ENCODE measurements around the gene CNGA4. TPM values are rescaled to one million over a fixed set of nuclear protein-coding genes. Genes with fewer than 3 reads are reported as not detected.

The CNGA4 gene, protein sequence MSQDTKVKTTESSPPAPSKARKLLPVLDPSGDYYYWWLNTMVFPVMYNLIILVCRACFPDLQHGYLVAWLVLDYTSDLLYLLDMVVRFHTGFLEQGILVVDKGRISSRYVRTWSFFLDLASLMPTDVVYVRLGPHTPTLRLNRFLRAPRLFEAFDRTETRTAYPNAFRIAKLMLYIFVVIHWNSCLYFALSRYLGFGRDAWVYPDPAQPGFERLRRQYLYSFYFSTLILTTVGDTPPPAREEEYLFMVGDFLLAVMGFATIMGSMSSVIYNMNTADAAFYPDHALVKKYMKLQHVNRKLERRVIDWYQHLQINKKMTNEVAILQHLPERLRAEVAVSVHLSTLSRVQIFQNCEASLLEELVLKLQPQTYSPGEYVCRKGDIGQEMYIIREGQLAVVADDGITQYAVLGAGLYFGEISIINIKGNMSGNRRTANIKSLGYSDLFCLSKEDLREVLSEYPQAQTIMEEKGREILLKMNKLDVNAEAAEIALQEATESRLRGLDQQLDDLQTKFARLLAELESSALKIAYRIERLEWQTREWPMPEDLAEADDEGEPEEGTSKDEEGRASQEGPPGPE
- total RNA-seq (2012; rRNA removed) (under 0.01 TPM in 1 of 2 replicates, not detected in the other), polyA plus RNA-seq (2012; rRNA removed) (0.07 and 0.12 TPM in 2 replicates), Bru-seq, nascent RNA (percentile 14 among the genes with signal in this experiment), BruChase-seq, experiment 1, labeled RNA remaining after a 6-hour chase (percentile 18 among the genes with signal in this experiment), BruChase-seq, experiment 2, labeled RNA remaining after a 2-hour chase (percentile 15 among the genes with signal in this experiment)
- not detected in 2 replicates for polyA plus RNA-seq (2012; cell fraction: cytosol; rRNA removed)
- polyA plus RNA-seq (2012; cell fraction: nucleus; rRNA removed; ENCODE audit: low replicate concordance) = 0.41 and 0.53 TPM in 2 replicates
- long read RNA-seq = 0 reads

- Histone ChIP-seq H3K23ac (ENCODE audit: low read depth, low read length) (no peak within 1 kb of the TSS), H4K5ac (ENCODE audit: low read depth, low read length) (no peak within 1 kb of the TSS), H3K4me3 (ENCODE audit: insufficient read depth, low read depth, low read length) (no peak within 1 kb of the TSS), H2AK9ac (replicated peaks; ENCODE audit: low read depth, low read length, poor library complexity) (no peak within 1 kb of the TSS), H3K4ac (ENCODE audit: low read depth, low read length) (no peak within 1 kb of the TSS), H2BK20ac (ENCODE audit: low read depth, low read length) (no peak within 1 kb of the TSS), H3K4me1 (ENCODE audit: control insufficient read depth, insufficient read depth, low read length) (no peaks in the 10 kb centered on the region), H3K9me3 (ENCODE audit: control insufficient read depth, insufficient read depth, low read length) (no peaks in the 10 kb centered on the region), H3K4me2 (ENCODE audit: low read depth, low read length) (no peak within 1 kb of the TSS), H3K79me1 (ENCODE audit: low read depth in 1 of 2, low read length in 2 of 2) (peaks cover 5 to 8% of the 10 kb centered on the region in 2 experiments; a peak in 3 of 4 replicates), H2BK120ac (ENCODE audit: low read depth, low read length) (no peak within 1 kb of the TSS), H3K9me1 (ENCODE audit: insufficient read depth, low read length) (0 out of 2 replicates have a peak, but pooled peaks cover under 1% of the 10 kb centered on the region), H3K27me3 (ENCODE audit: control insufficient read depth, insufficient read depth, low read length) (peaks cover 23% of the 10 kb centered on the region), H4K20me1 (ENCODE audit: insufficient read depth, low read length) (no peaks in the 10 kb centered on the region), H3K56ac (ENCODE audit: extremely low read depth, insufficient read depth, low read length) (no peak within 1 kb of the TSS), H3K9ac (ENCODE audit: low read depth, low read length) (no peak within 1 kb of the TSS), H3K18ac (ENCODE audit: low read depth, low read length) (no peak within 1 kb of the TSS), H2BK15ac (ENCODE audit: low read depth, low read length) (no peak within 1 kb of the TSS), H4K91ac (ENCODE audit: insufficient read depth, low read depth, low read length) (no peak within 1 kb of the TSS), H3K36me3 (ENCODE audit: control insufficient read depth, insufficient read depth, low read length) (no peaks in the 10 kb centered on the region), H4K8ac (ENCODE audit: low read depth in 2 of 2, low read length in 2 of 2) (no peak within 1 kb of the TSS), H3K27ac (ENCODE audit: insufficient read depth, low read length) (no peak within 1 kb of the TSS), H2BK5ac (ENCODE audit: low read depth, low read length, poor library complexity, severe bottlenecking) (no peak within 1 kb of the TSS), H3K14ac (replicated peaks; ENCODE audit: low read depth, low read length) (no peak within 1 kb of the TSS), H2AFZ (replicated peaks; ENCODE audit: low read length, poor library complexity) (no peak within 1 kb of the TSS), H2AK5ac (ENCODE audit: low read depth, low read length) (no peak within 1 kb of the TSS)
- no peak for ATAC-seq (ENCODE audit: low read depth)
- dilution Hi-C loops (cut with HindIII; ENCODE audit: low sequenced_read_pairs, unreplicated experiment) (no loop called here), in situ Hi-C loops (cut with MboI; ENCODE audit: low sequenced_read_pairs) (no loop called here), intact Hi-C loops (cut with micrococcal nuclease) (no loop called here)
- no peak for TF ChIP-seq CHD1 (IDR thresholded peaks at IDR 0.05; ENCODE audit: low read depth, low read length)
- no peak for TF ChIP-seq BHLHE40 (IDR thresholded peaks at IDR 0.05; ENCODE audit: low read depth, low read length)
- TF ChIP-seq, protein P1, sequence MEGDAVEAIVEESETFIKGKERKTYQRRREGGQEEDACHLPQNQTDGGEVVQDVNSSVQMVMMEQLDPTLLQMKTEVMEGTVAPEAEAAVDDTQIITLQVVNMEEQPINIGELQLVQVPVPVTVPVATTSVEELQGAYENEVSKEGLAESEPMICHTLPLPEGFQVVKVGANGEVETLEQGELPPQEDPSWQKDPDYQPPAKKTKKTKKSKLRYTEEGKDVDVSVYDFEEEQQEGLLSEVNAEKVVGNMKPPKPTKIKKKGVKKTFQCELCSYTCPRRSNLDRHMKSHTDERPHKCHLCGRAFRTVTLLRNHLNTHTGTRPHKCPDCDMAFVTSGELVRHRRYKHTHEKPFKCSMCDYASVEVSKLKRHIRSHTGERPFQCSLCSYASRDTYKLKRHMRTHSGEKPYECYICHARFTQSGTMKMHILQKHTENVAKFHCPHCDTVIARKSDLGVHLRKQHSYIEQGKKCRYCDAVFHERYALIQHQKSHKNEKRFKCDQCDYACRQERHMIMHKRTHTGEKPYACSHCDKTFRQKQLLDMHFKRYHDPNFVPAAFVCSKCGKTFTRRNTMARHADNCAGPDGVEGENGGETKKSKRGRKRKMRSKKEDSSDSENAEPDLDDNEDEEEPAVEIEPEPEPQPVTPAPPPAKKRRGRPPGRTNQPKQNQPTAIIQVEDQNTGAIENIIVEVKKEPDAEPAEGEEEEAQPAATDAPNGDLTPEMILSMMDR (conservative IDR thresholded peaks at IDR 0.05; ENCODE audit: low read depth, low read length) = no peak
- TF ChIP-seq SMC3 (IDR thresholded peaks at IDR 0.05; ENCODE audit: low read depth, low read length) = no peak
- no peak for TF ChIP-seq MAFK (IDR thresholded peaks at IDR 0.05; ENCODE audit: low read depth, low read length)
- ChIA-PET CTCF (interaction anchor here (1.9 kb wide), 1 partner anchor 124 kb away, joined by 4 read pairs; no protein-coding TSS in a partner anchor), POLR2A (ENCODE audit: unreplicated experiment) (no interaction called here)
- no peak for DNase-seq
- no CpG with 5 or more reads among the region's 1 CpG for WGBS, 2 experiments (ENCODE audit: extremely low coverage in 2 of 2, insufficient read length in 1 of 2)
- no TSS peak for BruUV-seq (replicated peaks)
Measured at GRCh38 chr11:6238902-6239301, at the start of gene CNGA4. TSS of gene CNGA4 (plus strand) at chr11:6239089. CDS start at chr11:6239207, 118 bp downstream.
